Urothelium cell line (cell line): ENCODE data around the gene B3GNT7.
A peak's percentile ranks its signal among the peaks of the same experiment; 100 is the strongest.
"Not testable (repeated sequence)": the region's sequence is repeated elsewhere in the genome, so short reads cannot be mapped to it uniquely, and the experiment has no call there.

Experiments
- DNase-seq: peaks from one replicate; pipeline ENCODE4 v3.0.0; 2011; ENCODE audit warnings: low spot score, mixed read lengths
- FAIRE-seq: peaks from 2 replicates; lab custom pipeline; 2011; peaks lifted over from hg19 to GRCh38; lab: Jason Lieb, UNC

The B3GNT7 gene

GRCh38 chr2:231421051-231421580, 25.6 kb downstream of the B3GNT7 start:
- no peak for DNase-seq
- no peak for FAIRE-seq

DNA sequence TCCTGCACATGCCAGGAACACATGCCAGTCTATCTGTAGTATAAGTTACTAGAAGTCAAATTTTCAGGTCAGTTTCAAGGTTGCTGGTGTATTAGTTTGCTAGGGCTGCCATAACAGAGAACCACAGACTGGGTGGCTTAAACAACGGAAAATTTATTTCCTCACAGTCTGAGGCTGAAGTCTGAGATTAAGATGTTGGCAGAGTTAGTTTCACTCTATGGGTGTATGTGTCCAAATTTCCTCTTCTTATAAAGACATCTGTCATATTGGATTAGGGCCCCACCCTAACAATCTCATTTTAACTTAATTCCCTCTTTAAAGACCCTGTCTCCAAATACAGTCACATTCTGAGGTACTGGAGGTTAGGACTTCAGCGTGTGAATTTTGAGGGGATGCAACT, 26.5 kb downstream of the B3GNT7 start:
- no peak for FAIRE-seq

DNA sequence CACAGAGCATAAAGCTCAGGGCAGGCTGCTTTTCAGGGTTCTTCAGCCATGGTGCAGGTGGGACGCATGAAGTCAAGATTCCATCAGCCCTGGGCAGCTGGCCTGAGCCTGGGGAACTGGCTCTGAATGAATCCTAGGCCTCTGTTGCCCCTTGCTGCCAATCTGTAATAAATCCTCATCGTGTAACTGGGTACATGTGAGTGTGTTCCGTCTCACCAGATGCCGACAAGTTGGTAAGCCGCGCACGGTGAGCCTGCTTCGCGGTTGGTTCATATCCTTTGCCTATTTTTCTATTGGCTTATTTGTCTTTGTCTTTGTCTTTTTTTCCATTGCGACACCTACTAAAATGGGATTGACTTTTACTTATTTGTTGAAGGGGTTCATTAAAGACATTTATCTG, 27.7 kb downstream of the B3GNT7 start:
- no peak for DNase-seq
- no peak for FAIRE-seq

More for the DNA sequence above, 26.5 kb downstream of the B3GNT7 start:
- DNase-seq: no peak

DNA sequence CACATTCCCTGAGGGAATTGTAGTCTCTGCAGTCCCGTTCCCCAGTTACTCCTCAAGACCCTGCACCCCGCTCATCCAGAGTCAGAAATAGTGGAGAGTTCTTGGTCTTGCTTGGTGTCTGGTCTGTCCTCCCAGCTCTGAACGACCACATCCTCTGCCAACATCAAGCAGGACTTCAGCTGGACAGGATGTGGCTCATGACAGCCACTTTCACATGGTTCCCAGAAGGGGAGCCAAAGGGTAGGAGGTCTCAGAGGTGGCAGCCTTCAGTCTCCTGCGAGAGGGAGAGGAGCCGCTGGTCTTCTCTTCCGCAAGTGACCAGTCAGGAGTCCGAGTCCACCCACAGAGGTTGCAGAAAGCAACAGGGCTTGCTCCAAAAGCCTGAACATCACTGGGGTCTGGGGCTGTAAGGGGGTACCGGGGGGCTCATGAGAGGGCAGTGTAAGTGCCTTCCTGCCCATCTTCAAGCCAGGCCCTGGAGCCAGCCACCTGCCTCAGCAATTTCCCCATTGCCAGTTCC, 29.8 kb downstream of the B3GNT7 start:
- DNase-seq (no peak), FAIRE-seq (no peak)

- FAIRE-seq (no peak), DNase-seq (no peak)
Measured at GRCh38 chr2:231425811-231426703, 30.5 kb downstream of the B3GNT7 start.

- FAIRE-seq (no peak), DNase-seq (no peak)
Measured at GRCh38 chr2:231427116-231427515, 31.6 kb downstream of the B3GNT7 start.

DNA sequence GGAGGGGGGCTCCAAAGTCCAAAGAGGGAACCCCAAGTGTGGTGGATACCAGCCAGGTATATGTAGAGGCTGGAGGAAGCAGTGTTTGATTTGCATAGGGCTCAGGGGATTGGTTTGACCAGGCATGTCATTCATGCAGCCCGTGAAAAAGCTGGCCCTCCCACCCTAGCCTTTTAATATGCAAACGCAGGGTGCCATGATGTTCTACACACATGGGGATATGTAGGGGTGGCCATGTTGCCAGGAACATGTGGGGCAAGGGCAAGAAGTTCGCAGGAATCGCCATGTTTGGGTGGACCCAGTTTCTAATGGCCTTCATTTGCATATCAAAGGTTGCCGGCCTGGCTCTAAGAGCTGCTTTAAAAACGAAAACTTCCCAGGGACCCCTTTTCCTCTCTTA, 33.6 kb downstream of the B3GNT7 start:
- no peak for DNase-seq
- FAIRE-seq: no peak

- DNase-seq: no peak
- FAIRE-seq: no peak
Measured at GRCh38 chr2:231429901-231430300, 34.4 kb downstream of the B3GNT7 start.

DNA sequence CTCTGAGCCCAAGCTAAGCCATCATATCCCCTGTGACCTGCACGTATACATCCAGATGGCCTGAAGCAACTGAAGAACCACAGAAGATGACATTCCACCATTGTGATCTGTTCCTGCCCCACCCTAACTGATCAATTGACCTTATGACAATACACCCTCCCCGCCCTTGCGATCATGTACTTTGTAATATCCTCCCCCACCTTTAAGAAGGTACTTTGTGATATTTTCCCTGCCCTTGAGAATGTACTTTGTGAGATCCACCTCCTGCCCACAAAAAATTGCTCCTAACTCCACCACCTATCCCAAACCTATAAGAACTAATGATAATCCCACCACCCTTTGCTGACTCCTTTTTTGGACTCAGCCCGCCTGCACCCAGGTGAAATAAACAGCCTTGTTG, 34.9 kb downstream of the B3GNT7 start:
- DNase-seq, FAIRE-seq: not testable (repeated sequence)

DNA sequence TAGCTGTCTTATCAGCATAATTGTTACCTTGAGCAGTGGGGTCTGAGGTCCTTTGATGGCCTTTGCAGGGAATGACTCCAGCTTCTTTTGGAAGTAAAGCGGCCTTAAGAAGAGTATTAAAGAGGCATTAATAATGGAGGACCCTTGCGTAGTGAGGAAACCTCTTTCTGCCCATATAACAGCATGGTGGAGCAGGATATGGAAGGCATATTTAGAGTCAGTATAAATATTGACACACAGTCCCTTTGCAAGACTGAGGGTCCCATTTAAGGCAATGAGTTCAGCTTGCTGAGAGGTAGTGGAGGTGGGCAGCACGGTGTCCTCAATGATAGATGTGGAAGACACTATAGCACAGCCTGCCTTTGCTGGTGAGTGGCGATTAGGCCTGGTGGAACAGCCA, 36.1 kb downstream of the B3GNT7 start:
- FAIRE-seq (peak; percentile 42), DNase-seq (no peak)

GRCh38 chr2:231433990-231434389, 38.5 kb downstream of the B3GNT7 start:
- DNase-seq (no peak), FAIRE-seq (no peak)

- FAIRE-seq (no peak), DNase-seq (no peak)
Measured at GRCh38 chr2:231436957-231437356, 41.4 kb downstream of the B3GNT7 start.

- DNase-seq (no peak), FAIRE-seq (no peak)
Measured at GRCh38 chr2:231449503-231450054, 54.1 kb downstream of the B3GNT7 start.

DNA sequence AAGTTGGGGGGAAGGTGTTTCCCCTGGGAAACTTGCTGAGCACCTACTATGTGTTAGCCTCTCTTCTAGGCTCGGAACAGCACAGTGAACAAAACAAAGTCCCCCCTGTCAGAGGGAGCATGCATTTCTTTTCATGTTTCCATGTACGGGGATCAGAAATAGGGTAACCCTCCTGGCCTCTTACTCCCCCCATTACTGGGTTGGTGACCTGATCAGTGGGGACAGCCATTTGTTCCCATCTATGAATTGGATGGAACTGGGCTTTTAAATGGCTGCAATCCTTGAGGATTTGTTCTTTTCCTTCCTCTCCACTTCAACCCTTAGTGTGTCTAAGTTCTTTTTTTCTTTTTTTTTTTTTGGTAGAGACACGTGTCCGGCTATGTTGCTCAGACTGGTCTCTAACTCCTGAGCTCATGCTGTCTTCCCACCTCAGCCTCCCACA, 55.1 kb downstream of the B3GNT7 start:
- FAIRE-seq: no peak
- no peak for DNase-seq
